GM18508 (cell line): ENCODE results near the gene CEP41.
"Not testable (repeated sequence)": the region's sequence is repeated elsewhere in the genome, so short reads cannot be mapped to it uniquely, and the experiment has no call there.

Experiments
- ATAC-seq: cut with Tn5 transposase; IDR thresholded peaks from one replicate; pipeline ENCODE4 v1.9.1; 2021; ENCODE audit warnings: moderate number of reproducible peaks; ENCODE audit not compliant: insufficient read depth, unreplicated experiment

Gene CEP41

DNA sequence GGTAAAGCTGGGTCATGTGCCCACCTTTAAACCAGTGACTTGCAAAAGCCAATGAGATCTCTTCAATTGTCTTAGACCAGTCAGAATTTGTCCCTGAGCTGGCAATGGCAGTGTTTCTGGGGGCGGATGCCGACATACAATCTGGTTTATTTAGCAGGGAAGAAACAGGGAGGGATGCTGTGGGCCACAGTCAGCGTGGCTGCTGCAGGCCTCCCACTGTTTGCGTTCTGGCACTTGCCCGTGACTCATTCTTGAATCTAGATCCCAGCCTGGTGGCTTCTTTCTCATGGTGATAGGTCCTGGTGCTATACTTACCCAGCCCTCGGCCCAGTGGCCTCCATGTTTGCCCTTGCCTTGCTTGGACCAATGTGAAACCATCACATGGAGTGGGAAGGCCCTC lies 63.6 kb downstream of the CEP41 start:
- no peak for ATAC-seq

DNA sequence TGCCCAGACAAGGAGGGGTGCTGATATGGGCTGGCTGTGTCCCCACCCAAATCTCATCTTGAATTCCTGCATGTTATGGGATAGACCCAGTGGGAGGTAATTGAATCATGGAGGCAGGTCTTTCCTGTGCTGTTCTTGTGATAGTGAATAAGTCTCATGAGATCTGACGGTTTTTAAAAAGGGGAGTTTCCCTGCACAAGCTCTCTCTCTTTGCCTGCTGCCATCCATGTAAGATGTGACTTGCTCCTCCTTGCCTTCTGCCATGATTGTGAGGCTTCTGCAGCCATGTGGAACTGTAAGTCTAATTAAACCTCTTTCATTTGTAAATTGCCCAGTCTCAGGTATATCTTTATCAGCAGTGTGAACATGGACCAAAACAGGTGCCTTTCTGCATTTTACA lies 64.4 kb downstream of the CEP41 start:
- not testable (repeated sequence) for ATAC-seq

DNA sequence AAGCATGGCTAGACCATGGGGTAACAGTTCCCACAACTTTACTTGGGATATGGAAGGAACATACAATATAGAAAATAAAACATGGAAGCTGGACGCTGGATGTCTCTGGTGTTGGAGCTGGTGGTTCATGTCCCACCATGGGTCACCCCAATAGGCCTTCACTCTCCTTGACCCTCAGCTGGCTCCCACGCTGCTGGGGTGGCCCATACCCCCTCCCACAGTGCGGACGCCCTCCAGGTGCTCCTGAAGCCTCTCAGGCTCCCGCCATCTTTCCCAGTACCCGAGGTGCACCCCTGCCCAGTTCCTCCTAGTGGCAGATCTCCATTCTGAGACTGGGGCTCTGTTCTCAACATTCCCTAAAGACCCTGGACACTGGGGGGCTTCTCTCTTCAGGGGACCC lies 66.3 kb downstream of the CEP41 start:
- no peak for ATAC-seq

DNA sequence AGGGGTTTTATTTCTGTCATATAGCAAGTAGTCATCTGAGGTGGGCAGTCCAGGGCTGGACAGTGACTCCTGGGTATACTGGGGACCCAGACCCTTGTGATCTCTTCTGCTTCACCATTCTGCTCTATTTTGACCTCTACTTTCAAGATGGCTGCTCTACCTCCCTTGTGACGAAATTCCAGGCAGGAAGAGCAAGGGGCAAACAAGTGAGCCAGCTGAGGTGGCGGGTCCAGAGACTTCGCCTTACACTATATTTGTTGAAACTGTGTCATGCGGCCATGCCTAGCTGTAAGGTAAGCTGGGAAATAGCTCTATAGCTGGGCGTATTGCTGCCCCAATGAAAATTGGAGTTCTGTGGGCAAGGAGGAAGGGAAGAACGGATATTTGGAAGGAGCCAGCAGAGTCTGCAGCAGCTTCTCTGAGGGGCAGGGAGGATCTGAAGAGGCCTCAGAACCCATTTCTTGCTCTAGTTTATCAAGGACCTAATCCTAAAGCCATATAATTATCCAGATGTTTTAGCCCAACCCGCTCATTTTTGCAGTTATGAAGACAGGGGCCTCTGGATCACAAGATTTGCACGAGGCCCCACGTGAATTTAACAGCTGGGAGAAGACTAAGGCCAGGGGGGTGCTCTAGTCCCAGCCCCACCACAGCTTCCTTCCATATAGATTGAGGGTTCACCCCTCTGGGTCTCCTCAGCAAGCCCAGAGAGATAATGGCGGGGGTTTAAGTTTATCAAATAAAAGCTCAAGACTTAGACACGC lies 68.2 kb downstream of the CEP41 start:
- ATAC-seq = no peak

DNA sequence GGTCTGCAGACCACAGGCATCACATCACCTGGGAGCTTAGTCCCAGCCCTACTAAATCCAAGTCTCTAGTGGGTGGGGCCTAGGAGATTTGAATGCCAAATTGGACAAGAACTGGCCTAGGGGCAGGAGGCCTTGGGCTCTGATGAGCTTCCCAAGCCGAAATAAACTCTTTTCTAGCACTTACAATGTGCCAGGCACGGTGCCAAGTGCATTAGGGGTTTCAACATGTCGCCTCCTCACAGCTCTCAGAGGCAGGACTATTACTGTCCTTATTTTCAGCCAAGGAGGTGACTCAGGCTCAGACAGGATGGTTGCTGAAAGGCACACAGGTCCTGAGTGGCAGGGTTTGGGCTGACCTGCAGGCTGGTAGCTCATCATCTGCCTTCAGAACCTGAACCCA lies 69.8 kb downstream of the CEP41 start:
- no peak for ATAC-seq

DNA sequence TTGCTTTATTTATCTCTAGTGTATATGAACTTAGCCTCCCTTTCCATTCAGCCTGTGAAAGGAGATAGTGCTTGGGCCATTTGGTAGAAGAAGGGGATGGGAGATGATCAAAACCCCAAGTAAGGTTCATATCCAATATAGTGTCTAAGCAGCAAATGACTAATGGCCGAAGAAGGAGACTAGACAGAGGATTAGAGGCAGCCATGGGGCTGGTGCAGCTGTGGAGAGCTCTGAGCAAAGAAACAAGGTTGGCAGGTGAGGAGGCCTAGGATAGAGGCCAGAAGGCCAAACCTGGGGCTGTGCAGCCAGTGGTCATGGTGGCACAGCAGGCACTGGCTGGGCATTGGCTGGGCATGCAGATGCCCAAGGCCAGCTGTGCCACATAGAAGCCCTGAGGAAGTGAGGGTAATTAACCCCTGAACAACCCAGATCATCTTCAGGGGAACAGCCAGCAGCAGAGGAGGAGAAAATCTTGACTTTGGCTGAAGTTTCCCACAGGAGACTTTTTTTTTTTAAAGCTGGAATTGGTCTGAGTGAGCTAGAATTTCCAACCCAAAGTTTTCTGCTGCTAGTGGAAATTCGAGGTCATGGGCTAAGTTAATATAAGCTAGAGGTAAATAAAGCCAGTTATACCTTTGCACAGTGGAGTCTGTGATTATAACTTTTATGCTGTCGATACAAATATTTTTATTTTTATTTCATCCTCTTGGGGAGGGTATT lies 70.8 kb downstream of the CEP41 start:
- no peak for ATAC-seq

DNA sequence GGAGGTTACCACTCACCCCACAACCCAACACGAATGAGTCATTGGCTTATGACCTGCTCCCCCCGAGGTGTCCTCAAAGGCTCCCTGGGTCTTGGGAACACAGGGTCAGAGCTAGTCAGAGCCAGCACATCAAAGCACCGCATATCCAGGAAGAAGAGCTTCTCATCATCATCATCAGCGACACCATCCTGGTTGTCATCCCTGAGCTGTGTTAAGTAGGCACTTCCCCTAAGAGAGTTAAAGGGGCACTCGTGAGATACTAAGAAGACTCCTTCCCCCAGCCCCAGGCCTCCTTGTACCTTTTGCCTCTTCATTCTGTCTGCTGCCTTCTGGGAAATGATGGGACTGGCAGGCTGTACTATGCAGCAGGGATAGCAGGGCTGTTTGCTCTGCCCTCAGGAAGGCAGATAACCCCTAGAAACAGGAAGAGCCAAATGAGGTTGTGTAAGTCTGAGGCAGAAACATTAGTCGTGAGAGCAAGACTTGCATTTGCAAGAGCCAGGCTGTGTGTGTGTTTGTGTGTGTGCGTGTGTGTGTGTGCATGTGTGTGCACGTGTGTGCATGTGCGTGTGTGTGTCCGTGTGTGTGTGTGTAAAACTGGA lies 71.6 kb downstream of the CEP41 start:
- ATAC-seq = no peak

DNA sequence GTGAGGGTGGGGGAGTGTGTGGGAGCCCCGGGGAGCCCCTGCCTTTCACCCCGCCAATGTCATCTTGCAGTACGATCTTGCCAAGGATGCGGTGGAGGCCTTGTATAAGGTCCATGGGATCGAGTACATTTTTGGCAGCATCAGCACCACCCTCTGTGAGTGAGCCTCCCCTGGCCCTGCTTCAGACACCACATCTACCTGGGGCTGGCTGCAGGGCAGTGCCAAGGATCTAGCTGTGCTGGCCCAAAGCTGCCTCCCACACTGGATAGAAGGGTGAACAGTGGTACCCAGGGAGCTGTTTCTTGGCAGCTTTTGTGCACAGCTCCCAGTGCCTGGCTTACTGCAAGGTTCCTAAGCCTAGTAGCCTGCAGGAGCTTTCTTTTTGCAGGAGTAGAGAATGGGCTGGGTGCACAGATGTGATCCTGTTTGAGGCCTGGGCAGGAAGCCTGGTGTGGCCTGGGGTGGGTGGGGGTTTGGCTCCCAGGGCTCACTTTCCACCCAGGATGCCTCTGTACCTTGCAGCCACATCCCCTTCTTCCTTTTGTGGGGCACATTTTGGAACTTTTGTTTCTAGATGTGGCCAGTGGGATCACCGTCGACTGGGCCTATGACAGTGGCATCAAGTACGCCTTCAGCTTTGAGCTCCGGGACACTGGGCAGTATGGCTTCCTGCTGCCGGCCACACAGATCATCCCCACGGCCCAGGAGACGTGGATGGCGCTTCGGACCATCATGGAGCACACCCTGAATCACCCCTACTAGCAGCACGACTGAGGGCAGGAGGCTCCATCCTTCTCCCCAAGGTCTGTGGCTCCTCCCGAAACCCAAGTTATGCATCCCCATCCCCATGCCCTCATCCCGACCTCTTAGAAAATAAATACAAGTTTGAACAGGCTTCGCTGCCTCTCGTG lies 72.7 kb downstream of the CEP41 start:
- no peak for ATAC-seq

DNA sequence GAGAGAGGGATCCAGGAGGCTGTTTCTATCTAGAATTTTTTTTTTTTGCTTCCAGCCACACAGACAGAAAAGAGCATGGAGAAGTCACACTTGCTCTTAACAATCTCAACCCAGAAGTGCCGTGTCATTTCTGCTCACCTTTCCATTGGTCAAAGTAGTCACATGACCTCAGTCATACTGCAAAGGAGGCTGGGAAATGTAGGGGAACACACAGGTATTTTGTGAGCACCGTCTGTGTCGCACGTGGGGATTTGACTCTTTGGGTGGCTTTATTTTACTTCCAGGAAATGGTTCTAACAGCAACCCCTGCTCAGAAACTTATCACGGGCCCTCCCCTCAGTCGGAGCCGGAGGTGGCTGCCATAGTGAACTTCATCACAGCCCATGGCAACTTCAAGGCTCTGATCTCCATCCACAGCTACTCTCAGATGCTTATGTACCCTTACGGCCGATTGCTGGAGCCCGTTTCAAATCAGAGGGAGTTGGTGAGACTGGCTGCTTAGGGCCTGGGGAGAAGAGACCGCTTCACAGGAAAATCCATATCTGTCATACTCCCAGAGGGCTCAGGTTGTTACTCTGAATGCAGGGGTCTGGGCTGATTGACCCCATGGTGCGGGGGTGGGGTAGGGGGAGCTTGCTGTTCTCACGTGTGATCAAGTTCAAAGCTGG lies 73.6 kb downstream of the CEP41 start:
- no peak for ATAC-seq

DNA sequence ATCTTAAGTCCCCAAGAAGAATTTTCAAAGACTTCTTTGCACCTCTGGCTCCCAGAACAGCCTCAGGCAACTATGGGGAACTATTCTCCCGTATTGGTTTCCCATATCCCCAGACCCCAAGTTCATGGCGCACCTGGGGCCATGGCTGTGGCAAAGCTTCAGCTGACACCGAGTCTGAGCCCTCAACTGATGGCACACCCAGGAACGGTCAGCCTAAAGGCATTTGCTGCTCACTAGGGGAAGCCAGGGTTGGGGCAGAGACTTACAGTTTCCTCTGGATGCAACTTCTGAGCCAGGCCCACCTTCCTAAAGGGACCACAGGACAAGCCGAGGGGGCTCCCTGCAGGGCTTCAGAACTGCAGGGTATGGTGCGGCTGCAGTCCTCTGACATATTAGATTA lies 74.3 kb downstream of the CEP41 start:
- no peak for ATAC-seq

DNA sequence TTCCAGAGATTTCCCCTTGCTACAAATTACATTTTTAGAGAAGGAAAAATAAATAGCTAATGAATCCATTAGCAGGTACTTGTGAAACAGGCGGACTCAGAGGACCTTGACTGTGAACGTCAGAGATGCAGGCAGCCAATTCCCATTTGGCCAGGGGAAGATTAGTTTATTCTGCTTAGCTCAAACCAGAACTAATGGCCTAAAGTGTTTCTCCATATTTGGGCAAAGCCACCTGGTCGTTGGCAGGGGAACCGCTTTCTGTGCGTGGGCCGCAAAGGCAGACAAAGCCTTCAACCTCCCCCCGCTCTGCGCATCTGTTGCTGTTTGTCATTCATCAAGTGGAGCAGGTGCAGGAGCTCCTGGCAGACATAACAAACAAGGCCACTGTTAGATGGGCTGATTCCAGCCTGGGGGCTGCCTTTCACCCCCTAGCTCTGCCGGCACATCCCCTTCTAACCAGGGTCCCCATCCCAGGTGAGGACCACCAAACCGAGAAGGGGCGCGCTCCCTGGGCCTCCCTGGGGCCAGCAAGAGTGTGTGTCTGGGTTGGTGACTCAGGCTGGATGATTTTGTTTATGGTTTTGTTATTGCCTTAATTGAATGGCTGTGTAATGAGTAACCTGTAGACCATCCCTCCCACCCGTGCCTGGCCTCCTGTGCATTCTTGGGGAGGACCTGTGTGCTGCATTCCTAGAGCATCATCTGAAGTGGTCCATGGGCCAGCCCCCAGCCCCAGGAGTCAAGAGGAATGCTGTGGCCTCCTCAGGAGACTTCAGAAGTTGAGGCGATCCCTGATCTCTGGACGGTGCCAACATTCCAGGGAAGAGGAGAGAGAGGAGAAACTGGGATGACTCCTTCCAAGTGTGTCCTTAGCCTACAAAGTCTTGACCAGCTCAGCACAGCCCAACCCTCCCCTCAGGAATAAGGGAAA lies 75.0 kb downstream of the CEP41 start:
- no peak for ATAC-seq

DNA sequence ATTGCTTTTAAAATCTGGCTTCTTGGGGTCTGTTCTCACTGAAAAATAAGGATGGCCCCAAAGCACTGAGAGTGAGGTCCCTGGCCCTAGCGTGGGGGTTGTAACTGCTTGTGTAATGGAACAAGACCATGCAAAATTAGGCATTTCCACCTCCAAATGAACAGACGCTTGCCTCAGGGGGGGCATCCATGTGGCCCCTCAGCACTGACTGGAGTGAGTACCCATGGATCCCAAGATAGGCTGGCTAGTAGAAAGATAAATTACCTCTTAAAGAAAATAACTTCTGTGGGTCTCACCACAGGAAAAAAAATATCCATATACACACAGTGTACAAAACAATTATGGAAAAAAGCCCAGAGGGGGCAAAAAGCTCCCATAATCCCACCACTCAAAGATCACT lies 75.7 kb downstream of the CEP41 start:
- no peak for ATAC-seq

DNA sequence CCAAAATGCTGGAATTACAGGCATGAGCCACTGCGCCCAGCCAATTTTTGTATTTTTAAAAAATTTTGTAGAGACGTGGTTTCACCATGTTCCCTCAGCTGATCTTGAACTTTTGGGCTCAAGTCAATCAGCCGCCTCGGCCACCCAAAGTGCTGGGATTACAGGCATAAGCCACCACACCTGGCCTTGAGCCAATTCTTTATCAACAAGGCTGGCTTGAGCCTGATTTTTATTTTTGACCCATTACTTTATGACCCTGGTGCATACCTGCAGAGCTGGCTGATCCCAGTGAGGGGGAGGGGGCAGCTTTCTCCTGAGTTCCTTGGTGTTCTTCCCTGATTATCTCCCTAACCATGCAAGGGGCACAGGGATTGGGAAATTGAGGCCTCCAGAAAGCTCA lies 76.4 kb downstream of the CEP41 start:
- ATAC-seq = no peak

DNA sequence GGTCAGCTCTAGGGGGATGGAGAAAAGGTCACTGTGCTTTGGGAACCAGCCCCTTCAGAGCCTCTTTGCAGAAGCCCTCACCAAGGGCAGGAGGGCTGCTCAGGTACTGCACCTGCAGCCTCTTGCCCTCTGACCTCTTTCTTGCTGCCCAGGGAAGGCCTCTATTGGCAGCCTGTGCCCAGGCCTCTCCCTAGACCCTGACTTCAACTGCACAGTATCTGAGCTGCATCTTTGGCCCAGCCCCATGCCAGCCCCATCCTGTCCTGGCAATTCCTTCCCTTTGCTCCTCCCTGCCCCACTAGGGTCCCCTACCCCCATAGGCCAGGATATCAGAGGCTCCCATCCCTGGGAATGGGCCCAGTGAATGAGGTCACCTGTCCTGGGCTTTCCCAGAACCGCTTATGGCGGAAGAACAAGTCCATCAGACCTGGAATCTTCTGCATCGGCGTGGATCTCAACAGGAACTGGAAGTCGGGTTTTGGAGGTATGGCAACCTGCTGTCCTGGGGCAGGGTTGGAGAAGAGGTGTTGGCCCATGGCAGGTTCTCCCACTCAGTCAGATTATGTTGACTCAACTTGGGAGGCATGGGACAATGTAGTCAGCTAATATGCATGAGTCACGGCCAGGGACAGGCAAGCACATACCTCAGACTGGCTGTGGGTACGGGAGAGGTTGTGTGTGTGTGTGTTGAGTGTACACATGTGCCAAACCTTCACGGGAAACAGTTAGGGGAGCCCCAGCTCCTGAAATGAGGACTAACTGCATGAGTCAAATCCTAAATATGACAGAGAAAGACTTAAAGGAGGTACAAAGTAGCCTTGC lies 77.6 kb downstream of the CEP41 start:
- no peak for ATAC-seq

DNA sequence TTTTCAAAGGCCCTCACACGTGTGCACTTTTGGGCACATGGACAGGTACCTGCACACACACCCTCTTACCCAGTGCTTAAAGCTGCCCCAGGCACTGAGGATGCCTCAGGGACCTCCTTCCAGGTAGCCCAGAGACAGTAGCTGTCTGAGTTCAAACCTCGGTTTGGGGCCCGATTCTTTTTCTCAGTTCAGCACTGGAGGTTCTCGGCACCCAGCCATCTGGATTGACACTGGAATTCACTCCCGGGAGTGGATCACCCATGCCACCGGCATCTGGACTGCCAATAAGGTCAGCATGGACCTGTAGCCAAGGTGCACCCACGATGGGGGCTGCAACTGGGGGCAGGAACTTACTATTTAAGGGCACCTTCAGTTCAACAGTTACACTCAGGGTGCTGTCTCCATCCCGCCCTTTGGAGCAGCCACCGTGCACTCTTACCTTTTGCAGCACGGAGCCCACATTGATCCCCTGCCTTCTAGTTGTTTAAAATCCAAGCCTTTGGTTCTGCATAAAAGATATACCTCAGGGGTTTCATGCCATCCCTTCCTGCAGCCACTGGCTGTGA lies 78.5 kb downstream of the CEP41 start:
- no peak for ATAC-seq

DNA sequence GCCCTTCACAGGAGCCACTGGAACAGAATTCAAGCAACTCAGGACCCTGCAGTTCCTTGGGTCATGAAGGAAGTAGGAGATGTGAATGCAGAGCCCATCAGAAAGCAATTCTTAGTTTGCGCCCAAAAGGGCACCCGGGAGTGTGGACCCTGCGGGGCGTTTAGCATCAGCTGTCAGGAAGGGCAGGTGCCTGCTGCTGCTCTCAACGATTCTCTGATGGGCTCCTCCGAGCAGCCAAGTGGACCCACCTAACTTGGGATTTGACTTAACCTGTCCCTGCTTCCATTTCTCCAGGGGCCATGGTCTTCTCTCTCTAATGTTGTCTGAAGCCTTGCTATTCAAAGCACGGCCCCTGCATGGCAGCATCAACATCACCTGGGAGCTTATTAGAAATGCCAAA lies 79.1 kb downstream of the CEP41 start:
- no peak for ATAC-seq

DNA sequence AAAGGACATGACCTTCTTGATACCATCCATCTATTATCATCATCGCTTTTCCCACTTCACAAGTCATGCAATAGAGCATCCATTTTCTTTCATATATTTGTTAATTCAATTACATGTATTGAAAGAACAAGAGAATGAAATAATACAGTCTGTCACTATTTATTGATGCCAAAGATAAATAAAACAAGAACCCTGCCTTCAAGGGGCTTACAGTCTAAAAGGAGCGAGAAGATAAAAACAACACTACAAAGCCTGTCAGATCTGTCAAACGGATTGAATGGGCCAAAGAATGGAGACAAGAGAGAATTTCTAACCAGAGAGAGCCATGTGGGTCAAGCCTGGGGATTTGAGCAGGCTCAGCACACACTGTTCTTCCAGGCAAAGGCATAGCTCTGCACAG lies 80.3 kb downstream of the CEP41 start:
- no peak for ATAC-seq
